Kidney epithelial cell (primary cell): Measurements from ENCODE around the gene WDR4. TPM values are rescaled to one million over a fixed set of nuclear protein-coding genes. Genes with fewer than 3 reads are reported as not detected.
"Not testable (repeated sequence)": the region's sequence is repeated elsewhere in the genome, so short reads cannot be mapped to it uniquely, and the experiment has no call there.

Experiments used
- DNase-seq: peaks from one replicate; pipeline ENCODE4 v3.0.0-alpha.2; 2010; ENCODE audit warnings: low read depth
- H3K27me3 ChIP-seq: 2 replicates; pipeline ENCODE4 v1.6.0; 2011; ENCODE audit warnings: low read length; ENCODE audit not compliant: control insufficient read depth, insufficient read depth
- H3K36me3 ChIP-seq: 2 replicates; pipeline ENCODE4 v1.5.1; 2011; ENCODE audit warnings: low read length; ENCODE audit not compliant: control insufficient read depth, insufficient read depth
- H3K4me3 ChIP-seq: 2 replicates; pipeline ENCODE4 v1.5.1; 2011; ENCODE audit warnings: low read depth, mild to moderate bottlenecking, control low read depth, low read length
- total RNA-seq: library from RNA; depleted of rRNA; stranded (reverse); fragments of >200 nt; gene quantifications from 2 replicates; pipeline ENCODE4 v1.2.3, GENCODE V29; 2015
- TF ChIP-seq, protein P1 (sequence below): IDR thresholded peaks from 2 replicates; pipeline ENCODE4 v1.5.1; 2011; ENCODE audit warnings: mild to moderate bottlenecking, moderate library complexity, low read length, control low read depth, inconsistent platforms; ENCODE audit not compliant: insufficient read depth, poor library complexity, severe bottlenecking

WDR4 gene
- total RNA-seq, 1 donor from 2014 or later, result 17.2 TPM

DNA sequence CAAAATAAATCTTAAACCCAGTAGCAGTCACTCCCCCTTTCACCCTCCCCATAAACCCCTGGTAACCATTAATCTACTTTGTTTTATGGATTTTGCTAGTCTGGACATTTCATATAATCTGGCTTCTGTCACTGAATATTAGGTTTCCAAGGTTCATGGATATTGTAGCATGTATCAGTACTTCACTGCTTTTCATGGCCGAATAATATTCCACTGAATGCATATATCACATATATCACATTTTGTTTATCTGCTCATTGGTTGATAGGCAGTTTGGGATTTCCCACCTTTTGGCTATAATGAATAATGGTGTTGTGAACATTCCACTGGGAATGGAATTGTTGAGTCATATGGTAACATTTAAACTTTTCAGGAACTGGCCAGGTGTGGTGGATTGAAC, 4.6 kb upstream of the WDR4 start:
- no peaks in the 10 kb centered on the region for H3K27me3 ChIP-seq
- DNase-seq, result no peak
- no peak overlapping the region for H3K4me3 ChIP-seq
- no peaks in the 10 kb centered on the region for H3K36me3 ChIP-seq
- TF ChIP-seq, protein P1, sequence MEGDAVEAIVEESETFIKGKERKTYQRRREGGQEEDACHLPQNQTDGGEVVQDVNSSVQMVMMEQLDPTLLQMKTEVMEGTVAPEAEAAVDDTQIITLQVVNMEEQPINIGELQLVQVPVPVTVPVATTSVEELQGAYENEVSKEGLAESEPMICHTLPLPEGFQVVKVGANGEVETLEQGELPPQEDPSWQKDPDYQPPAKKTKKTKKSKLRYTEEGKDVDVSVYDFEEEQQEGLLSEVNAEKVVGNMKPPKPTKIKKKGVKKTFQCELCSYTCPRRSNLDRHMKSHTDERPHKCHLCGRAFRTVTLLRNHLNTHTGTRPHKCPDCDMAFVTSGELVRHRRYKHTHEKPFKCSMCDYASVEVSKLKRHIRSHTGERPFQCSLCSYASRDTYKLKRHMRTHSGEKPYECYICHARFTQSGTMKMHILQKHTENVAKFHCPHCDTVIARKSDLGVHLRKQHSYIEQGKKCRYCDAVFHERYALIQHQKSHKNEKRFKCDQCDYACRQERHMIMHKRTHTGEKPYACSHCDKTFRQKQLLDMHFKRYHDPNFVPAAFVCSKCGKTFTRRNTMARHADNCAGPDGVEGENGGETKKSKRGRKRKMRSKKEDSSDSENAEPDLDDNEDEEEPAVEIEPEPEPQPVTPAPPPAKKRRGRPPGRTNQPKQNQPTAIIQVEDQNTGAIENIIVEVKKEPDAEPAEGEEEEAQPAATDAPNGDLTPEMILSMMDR, result no peak

GRCh38 chr21:42880352-42880751, 1.0 kb upstream of the WDR4 start:
- Histone ChIP-seq H3K36me3 (no peaks in the 10 kb centered on the region), H3K27me3 (no peaks in the 10 kb centered on the region), H3K4me3 (peak overlapping the region; percentile 98)
- TF ChIP-seq, protein P1, result no peak
- DNase-seq, result no peak

DNA sequence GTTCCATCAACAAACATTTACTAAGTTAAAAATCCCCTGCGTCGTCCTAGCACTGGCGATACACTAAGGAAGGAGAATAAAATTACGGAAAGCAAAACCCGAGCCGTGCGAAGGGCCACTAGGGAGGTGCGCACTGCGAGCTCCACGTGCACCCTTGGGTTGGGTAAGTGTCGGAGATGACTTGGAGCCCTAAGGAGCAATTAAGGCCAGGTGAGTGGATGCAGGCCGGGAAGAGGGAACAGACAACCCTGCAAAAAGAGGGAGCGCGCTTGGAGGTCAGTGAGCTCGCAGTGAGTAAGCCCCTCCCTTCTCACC, 704 bp downstream of the WDR4 start:
- no peaks in the 10 kb centered on the region for H3K27me3 ChIP-seq
- H3K36me3 ChIP-seq, result no peaks in the 10 kb centered on the region
- DNase-seq, result no peak
- peak overlapping the region; percentile 98 for H3K4me3 ChIP-seq
- TF ChIP-seq, protein P1, result no peak

DNA sequence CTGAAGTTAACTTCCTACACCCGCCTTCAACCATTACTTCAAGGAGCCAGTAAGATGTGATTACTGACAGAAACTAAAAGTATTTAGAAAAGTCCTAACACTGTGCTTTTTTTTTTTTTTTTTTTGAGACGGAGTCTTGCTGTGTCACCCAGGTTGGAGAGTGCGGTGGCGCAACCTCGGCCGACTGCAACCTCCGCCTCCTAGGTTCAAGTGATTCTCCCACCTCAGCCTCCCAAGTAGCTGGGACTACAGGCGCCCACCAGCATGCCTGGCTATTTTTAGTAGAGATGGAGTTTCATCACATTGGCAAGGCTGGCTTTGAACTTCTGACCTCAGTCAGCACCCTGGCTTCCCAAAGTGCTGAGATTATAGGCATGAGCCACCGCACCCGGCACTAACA, 3.5 kb downstream of the WDR4 start:
- H3K27me3 ChIP-seq, H3K4me3 ChIP-seq, H3K36me3 ChIP-seq, DNase-seq: not testable (repeated sequence)

- Histone ChIP-seq H3K36me3 (peaks cover 2% of the 10 kb centered on the region), H3K4me3 (no peak overlapping the region)
- TF ChIP-seq, protein P1, result no peak
Observed at GRCh38 chr21:42873096-42873495, 6.2 kb downstream of the WDR4 start.

GRCh38 chr21:42868196-42868595, 11.1 kb downstream of the WDR4 start:
- TF ChIP-seq, protein P1, result no peak
- H3K36me3 ChIP-seq, result peaks cover 4% of the 10 kb centered on the region
- H3K27me3 ChIP-seq, result no peaks in the 10 kb centered on the region
- no peak for DNase-seq
- H3K4me3 ChIP-seq, result no peak overlapping the region

More at GRCh38 chr21:42873096-42873495, 6.2 kb downstream of the WDR4 start:
- DNase-seq, result no peak
- H3K27me3 ChIP-seq, result no peaks in the 10 kb centered on the region

DNA sequence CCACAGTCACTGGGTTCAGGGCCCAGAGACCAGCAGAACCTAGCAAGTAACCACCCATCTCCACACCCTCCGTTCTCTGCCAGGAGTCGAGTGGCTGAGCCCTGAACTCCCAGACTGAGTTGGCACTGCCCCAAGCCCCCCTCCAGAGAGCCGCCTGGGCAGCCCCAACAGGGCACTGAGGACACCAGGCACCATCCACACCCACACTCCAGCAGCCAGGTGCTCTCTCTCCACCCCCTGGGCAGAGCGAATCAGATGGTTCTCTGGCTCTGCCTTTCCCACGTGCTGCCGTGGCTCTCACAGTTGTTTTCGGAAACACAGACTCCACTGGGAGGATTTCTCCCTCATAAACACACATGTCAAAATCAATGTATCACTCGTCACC, 13.6 kb downstream of the WDR4 start:
- no peak overlapping the region for H3K4me3 ChIP-seq

More for the DNA sequence above, 13.6 kb downstream of the WDR4 start:
- H3K36me3 ChIP-seq, result peaks cover 3% of the 10 kb centered on the region
- DNase-seq, result no peak
- TF ChIP-seq, protein P1, result no peak
- H3K27me3 ChIP-seq, result no peaks in the 10 kb centered on the region
